GM18508 (cell line): ENCODE results near the gene CFAP97D2.
"Not testable (repeated sequence)": the region's sequence is repeated elsewhere in the genome, so short reads cannot be mapped to it uniquely, and the experiment has no call there.

ENCODE experiments used
- ATAC-seq: cut with Tn5 transposase; IDR thresholded peaks from one replicate; pipeline ENCODE4 v1.9.1; 2021; ENCODE audit warnings: moderate number of reproducible peaks; ENCODE audit not compliant: insufficient read depth, unreplicated experiment

Gene CFAP97D2

GRCh38 chr13:114228176-114228575, 49.1 kb downstream of the CFAP97D2 start:
- no peak for ATAC-seq

- no peak for ATAC-seq
Measured at GRCh38 chr13:114229506-114229905, 50.4 kb downstream of the CFAP97D2 start.

- no peak for ATAC-seq
Measured at GRCh38 chr13:114230117-114230516, 51.1 kb downstream of the CFAP97D2 start.

GRCh38 chr13:114230575-114230974, 51.5 kb downstream of the CFAP97D2 start:
- no peak for ATAC-seq

GRCh38 chr13:114231886-114232285, 52.8 kb downstream of the CFAP97D2 start:
- no peak for ATAC-seq

- ATAC-seq: no peak
Measured at GRCh38 chr13:114234266-114234644, 55.2 kb downstream of the CFAP97D2 start.

GRCh38 chr13:114234645-114235421, 55.8 kb downstream of the CFAP97D2 start, which contains the start of gene CDC16:
TSS of gene CDC16 (plus strand) at chr13:114234897. CDS start at chr13:114235085, 188 bp downstream.
- ATAC-seq: peak; percentile 63

- no peak for ATAC-seq
Measured at GRCh38 chr13:114235697-114236096, 56.6 kb downstream of the CFAP97D2 start.

GRCh38 chr13:114236227-114236626, 57.2 kb downstream of the CFAP97D2 start:
- no peak for ATAC-seq

GRCh38 chr13:114237415-114238112, 58.5 kb downstream of the CFAP97D2 start:
- no peak for ATAC-seq

GRCh38 chr13:114241918-114242317, 62.9 kb downstream of the CFAP97D2 start:
- ATAC-seq: no peak

GRCh38 chr13:114243971-114244370, 64.9 kb downstream of the CFAP97D2 start:
- ATAC-seq: no peak

- no peak for ATAC-seq
Measured at GRCh38 chr13:114244637-114245036, 65.6 kb downstream of the CFAP97D2 start.

GRCh38 chr13:114248011-114248410, 69.0 kb downstream of the CFAP97D2 start:
- no peak for ATAC-seq

GRCh38 chr13:114249077-114249476, 70.0 kb downstream of the CFAP97D2 start:
- ATAC-seq: no peak

GRCh38 chr13:114251639-114252440, 72.8 kb downstream of the CFAP97D2 start:
- not testable (repeated sequence) for ATAC-seq

- no peak for ATAC-seq
Measured at GRCh38 chr13:114256547-114256946, 77.5 kb downstream of the CFAP97D2 start.

GRCh38 chr13:114257014-114257413, 78.0 kb downstream of the CFAP97D2 start:
- ATAC-seq: no peak

- no peak for ATAC-seq
Measured at GRCh38 chr13:114258589-114258988, 79.5 kb downstream of the CFAP97D2 start.

- ATAC-seq: no peak
Measured at GRCh38 chr13:114259374-114259773, 80.3 kb downstream of the CFAP97D2 start.

GRCh38 chr13:114259974-114260373, 80.9 kb downstream of the CFAP97D2 start:
- no peak for ATAC-seq
